RWPE2 (cell line): Measurements from ENCODE around the gene ADRB2.

Experiments used
- ATAC-seq: fragments of 200-7000 bp; cut with Tn5 transposase; 3 replicates; pipeline ENCODE4 v1.9.1; 2021; ENCODE audit warnings: low read depth
- DNase-seq: peaks from one replicate; pipeline ENCODE4 v3.0.0-alpha.2; 2020; ENCODE audit warnings: low spot score
- H3K27ac ChIP-seq: fragments of 450-650 bp; 2 replicates; pipeline ENCODE4 v1.5.1; 2017; ENCODE audit warnings: mild to moderate bottlenecking; ENCODE audit not compliant: poor library complexity, severe bottlenecking
- H3K27me3 ChIP-seq: fragments of 250-450 bp; sonication (Bioruptor Pico); 2 replicates; pipeline ENCODE4 v1.5.1; 2021; ENCODE audit warnings: mild to moderate bottlenecking, moderate library complexity; ENCODE audit not compliant: insufficient read depth, poor library complexity, severe bottlenecking
- H3K36me3 ChIP-seq: fragments of 250-450 bp; sonication (Bioruptor Pico); 2 replicates; pipeline ENCODE4 v1.5.1; 2020; ENCODE audit warnings: low read depth, mild to moderate bottlenecking, moderate library complexity
- H3K4me1 ChIP-seq: fragments of 250-450 bp; sonication (Bioruptor Pico); 2 replicates; pipeline ENCODE4 v1.5.1; 2021; ENCODE audit warnings: mild to moderate bottlenecking, moderate library complexity; ENCODE audit not compliant: insufficient read depth, poor library complexity, severe bottlenecking
- H3K4me3 ChIP-seq: fragments of 250-450 bp; sonication (Bioruptor Pico); 2 replicates; pipeline ENCODE4 v1.5.1; 2021; ENCODE audit warnings: mild to moderate bottlenecking, moderate library complexity; ENCODE audit not compliant: severe bottlenecking
- H3K9me3 ChIP-seq: fragments of 250-450 bp; sonication (Bioruptor Pico); 2 replicates; pipeline ENCODE4 v1.5.1; 2021; ENCODE audit warnings: mild to moderate bottlenecking, moderate library complexity; ENCODE audit not compliant: severe bottlenecking
- CTCF ChIP-seq: fragments of 450-650 bp; IDR thresholded peaks from one replicate; pipeline ENCODE4 v1.5.1; 2017; ENCODE audit warnings: mild to moderate bottlenecking, moderate library complexity; ENCODE audit not compliant: poor library complexity, severe bottlenecking

Gene ADRB2

GRCh38 chr5:148860599-148860998 lies 34.2 kb downstream of the ADRB2 start:
- Histone ChIP-seq H3K27ac (no peak overlapping the region), H3K4me1 (no peaks in the 10 kb centered on the region), H3K4me3 (no peak overlapping the region), H3K9me3 (no peaks in the 10 kb centered on the region), H3K27me3 (no peaks in the 10 kb centered on the region), H3K36me3 (no peaks in the 10 kb centered on the region)
- no peak for DNase-seq
- no peak for ATAC-seq
- TF ChIP-seq CTCF, result no peak

GRCh38 chr5:148861088-148861487 lies 34.7 kb downstream of the ADRB2 start:
- no peak for TF ChIP-seq CTCF
- DNase-seq (no peak), ATAC-seq (no peak)
- H3K4me3 ChIP-seq, result no peak overlapping the region
- no peaks in the 10 kb centered on the region for H3K9me3 ChIP-seq
- no peaks in the 10 kb centered on the region for H3K27me3 ChIP-seq
- H3K27ac ChIP-seq, result no peak overlapping the region
- no peaks in the 10 kb centered on the region for H3K36me3 ChIP-seq
- H3K4me1 ChIP-seq, result no peaks in the 10 kb centered on the region

GRCh38 chr5:148861696-148862095 lies 35.3 kb downstream of the ADRB2 start:
- no peak overlapping the region for H3K27ac ChIP-seq
- H3K4me1 ChIP-seq, result no peaks in the 10 kb centered on the region
- H3K4me3 ChIP-seq, result no peak overlapping the region

GRCh38 chr5:148864113-148864841 lies 37.9 kb downstream of the ADRB2 start:
- ATAC-seq (no peak), DNase-seq (no peak)
- no peaks in the 10 kb centered on the region for H3K27me3 ChIP-seq
- H3K4me3 ChIP-seq, result no peak overlapping the region
- H3K4me1 ChIP-seq, result peaks cover 2% of the 10 kb centered on the region
- no peaks in the 10 kb centered on the region for H3K9me3 ChIP-seq
- no peak overlapping the region for H3K27ac ChIP-seq
- no peaks in the 10 kb centered on the region for H3K36me3 ChIP-seq
- no peak for TF ChIP-seq CTCF

More at GRCh38 chr5:148861696-148862095, 35.3 kb downstream of the ADRB2 start:
- ATAC-seq, result no peak
- no peaks in the 10 kb centered on the region for H3K27me3 ChIP-seq
- DNase-seq, result no peak
- H3K36me3 ChIP-seq, result no peaks in the 10 kb centered on the region
- no peak for TF ChIP-seq CTCF
- H3K9me3 ChIP-seq, result no peaks in the 10 kb centered on the region

- ATAC-seq, result no peak
- Histone ChIP-seq H3K4me1 (peaks cover 2% of the 10 kb centered on the region), H3K27ac (no peak overlapping the region), H3K9me3 (no peaks in the 10 kb centered on the region), H3K36me3 (no peaks in the 10 kb centered on the region), H3K27me3 (no peaks in the 10 kb centered on the region), H3K4me3 (no peak overlapping the region)
- TF ChIP-seq CTCF, result no peak
- DNase-seq, result no peak
Observed at GRCh38 chr5:148866024-148866423, 39.6 kb downstream of the ADRB2 start.
